Activated T-helper 17 cell treated with anti-CD3 and anti-CD28 coated beads, Interleukin-2, amount 50 U/mL, for 72 hours (primary cell): ENCODE results near the gene HLX. TPM values are rescaled to one million over a fixed set of nuclear protein-coding genes. Genes with fewer than 3 reads are reported as not detected.

ENCODE experiments used
- ATAC-seq: fragments of 150-1000 bp; cut with Tn5 transposase; replicated peaks from 2 replicates; pipeline ENCODE4 v1.10.0; 2021; ENCODE audit warnings: mild to moderate bottlenecking, moderate library complexity
- H3K27ac Mint-ChIP-seq: one replicate; pipeline ENCODE4 v1.8.0; 2022; ENCODE audit warnings: mixed read lengths
- H3K27me3 Mint-ChIP-seq: one replicate; pipeline ENCODE4 v1.8.0; 2022; ENCODE audit warnings: mixed read lengths
- H3K36me3 Mint-ChIP-seq: one replicate; pipeline ENCODE4 v1.8.0; 2022; ENCODE audit warnings: low read depth, mild to moderate bottlenecking, mixed read lengths
- H3K4me1 Mint-ChIP-seq: one replicate; pipeline ENCODE4 v1.8.0; 2022; ENCODE audit warnings: mixed read lengths
- H3K4me3 Mint-ChIP-seq: one replicate; pipeline ENCODE4 v1.8.0; 2022; ENCODE audit warnings: mild to moderate bottlenecking, mixed read lengths
- H3K9me3 Mint-ChIP-seq: one replicate; pipeline ENCODE4 v1.8.0; 2022; ENCODE audit warnings: mixed read lengths
- total RNA-seq, 2 donors: library from RNA; stranded (reverse); gene quantifications; one replicate each; pipeline ENCODE4 v1.2.3, GENCODE V29; 2022

HLX gene
- total RNA-seq, 2 donors from 2014 or later, result 0.11 to 4.1 TPM

GRCh38 chr1:220920967-220921366 is 41.7 kb downstream of the HLX start:
- Mint-ChIP-seq H3K9me3 (no peaks in the 10 kb centered on the region), H3K36me3 (no peaks in the 10 kb centered on the region), H3K27me3 (peaks cover 4% of the 10 kb centered on the region), H3K4me3 (no peak overlapping the region), H3K4me1 (no peaks in the 10 kb centered on the region), H3K27ac (no peak overlapping the region)
- ATAC-seq, result no peak

GRCh38 chr1:220921498-220921897 is 42.3 kb downstream of the HLX start:
- Mint-ChIP-seq H3K4me1 (no peaks in the 10 kb centered on the region), H3K9me3 (no peaks in the 10 kb centered on the region), H3K36me3 (no peaks in the 10 kb centered on the region), H3K27me3 (peaks cover 4% of the 10 kb centered on the region), H3K27ac (no peak overlapping the region), H3K4me3 (no peak overlapping the region)
- no peak for ATAC-seq

GRCh38 chr1:220921971-220922635 is 42.9 kb downstream of the HLX start:
- Mint-ChIP-seq H3K4me1 (no peaks in the 10 kb centered on the region), H3K9me3 (no peaks in the 10 kb centered on the region), H3K27ac (no peak overlapping the region), H3K4me3 (no peak overlapping the region), H3K27me3 (peaks cover 4% of the 10 kb centered on the region), H3K36me3 (no peaks in the 10 kb centered on the region)
- no peak for ATAC-seq

- peaks cover 4% of the 10 kb centered on the region for H3K27me3 Mint-ChIP-seq
- H3K36me3 Mint-ChIP-seq, result no peaks in the 10 kb centered on the region
- ATAC-seq, result no peak
- H3K4me1 Mint-ChIP-seq, result no peaks in the 10 kb centered on the region
- H3K9me3 Mint-ChIP-seq, result no peaks in the 10 kb centered on the region
- no peak overlapping the region for H3K4me3 Mint-ChIP-seq
- no peak overlapping the region for H3K27ac Mint-ChIP-seq
These were observed 43.7 kb downstream of the HLX start for GRCh38 chr1:220922951-220923350.

GRCh38 chr1:220924331-220924970 is 45.2 kb downstream of the HLX start:
- peaks cover 7% of the 10 kb centered on the region for H3K27me3 Mint-ChIP-seq
- ATAC-seq, result no peak
- no peaks in the 10 kb centered on the region for H3K36me3 Mint-ChIP-seq
- peaks cover 3% of the 10 kb centered on the region for H3K9me3 Mint-ChIP-seq
- no peak overlapping the region for H3K4me3 Mint-ChIP-seq
- no peak overlapping the region for H3K27ac Mint-ChIP-seq
- H3K4me1 Mint-ChIP-seq, result no peaks in the 10 kb centered on the region

- Mint-ChIP-seq H3K36me3 (no peaks in the 10 kb centered on the region), H3K27me3 (peaks cover 10% of the 10 kb centered on the region), H3K9me3 (peaks cover 3% of the 10 kb centered on the region), H3K27ac (no peak overlapping the region), H3K4me3 (no peak overlapping the region), H3K4me1 (no peaks in the 10 kb centered on the region)
- no peak for ATAC-seq
These were observed 46.5 kb downstream of the HLX start for GRCh38 chr1:220925707-220926106.

- H3K4me1 Mint-ChIP-seq, result no peaks in the 10 kb centered on the region
- peaks cover 3% of the 10 kb centered on the region for H3K9me3 Mint-ChIP-seq
- ATAC-seq, result no peak
- peaks cover 10% of the 10 kb centered on the region for H3K27me3 Mint-ChIP-seq
- no peak overlapping the region for H3K27ac Mint-ChIP-seq
- no peak overlapping the region for H3K4me3 Mint-ChIP-seq
- no peaks in the 10 kb centered on the region for H3K36me3 Mint-ChIP-seq
These were observed 46.9 kb downstream of the HLX start for GRCh38 chr1:220926146-220926545.

- peaks cover 3% of the 10 kb centered on the region for H3K9me3 Mint-ChIP-seq
- no peak overlapping the region for H3K27ac Mint-ChIP-seq
- peaks cover 7% of the 10 kb centered on the region for H3K27me3 Mint-ChIP-seq
- H3K36me3 Mint-ChIP-seq, result no peaks in the 10 kb centered on the region
- no peak for ATAC-seq
- H3K4me3 Mint-ChIP-seq, result no peak overlapping the region
- H3K4me1 Mint-ChIP-seq, result no peaks in the 10 kb centered on the region
These were observed 48.2 kb downstream of the HLX start for GRCh38 chr1:220927442-220927841.

GRCh38 chr1:220928320-220928719 is 49.1 kb downstream of the HLX start:
- H3K27ac Mint-ChIP-seq, result no peak overlapping the region
- peaks cover 3% of the 10 kb centered on the region for H3K9me3 Mint-ChIP-seq
- H3K4me1 Mint-ChIP-seq, result no peaks in the 10 kb centered on the region
- no peaks in the 10 kb centered on the region for H3K36me3 Mint-ChIP-seq
- no peak overlapping the region for H3K4me3 Mint-ChIP-seq
- peaks cover 7% of the 10 kb centered on the region for H3K27me3 Mint-ChIP-seq
- ATAC-seq, result no peak

GRCh38 chr1:220928725-220929300 is 49.6 kb downstream of the HLX start:
- Mint-ChIP-seq H3K9me3 (peaks cover 3% of the 10 kb centered on the region), H3K36me3 (no peaks in the 10 kb centered on the region), H3K27me3 (peaks cover 7% of the 10 kb centered on the region), H3K4me1 (no peaks in the 10 kb centered on the region), H3K27ac (no peak overlapping the region), H3K4me3 (no peak overlapping the region)
- ATAC-seq, result no peak

- no peaks in the 10 kb centered on the region for H3K36me3 Mint-ChIP-seq
- no peaks in the 10 kb centered on the region for H3K4me1 Mint-ChIP-seq
- H3K27me3 Mint-ChIP-seq, result peaks cover 7% of the 10 kb centered on the region
- H3K9me3 Mint-ChIP-seq, result peaks cover 3% of the 10 kb centered on the region
- no peak overlapping the region for H3K4me3 Mint-ChIP-seq
- no peak overlapping the region for H3K27ac Mint-ChIP-seq
- ATAC-seq, result no peak
These were observed 50.1 kb downstream of the HLX start for GRCh38 chr1:220929304-220929703.

Other genes with a start within 250 kb of the HLX start
- gene C1orf115, start 189.1 kb upstream of the HLX start, total RNA-seq, result under 1 TPM in 1 of 2 donors, not detected in 1; 0.40 TPM
- gene MTARC2, start 131.1 kb upstream of the HLX start, total RNA-seq, result not detected
- gene MTARC1, start 92.5 kb upstream of the HLX start, total RNA-seq, result under 1 TPM in 1 of 2 donors, not detected in 1; 0.11 TPM